ENCODE measurements around the gene CDK1.

GRCh38 chr10:60762554-60762953, 15.7 kb upstream of the CDK1 start:
- TF ChIP-seq POLR2AphosphoS5 (IDR thresholded peaks at IDR 0.05; ENCODE audit: low read depth, low read length), result no peak
- no peak for TF ChIP-seq POLR2A (IDR thresholded peaks at IDR 0.05; ENCODE audit: low read depth, low read length)
- TF ChIP-seq TAF1 (IDR thresholded peaks at IDR 0.05; ENCODE audit: low read depth, low read length), result no peak
- TF ChIP-seq POU2F2 (IDR thresholded peaks at IDR 0.05; ENCODE audit: low read depth, low read length), result no peak
- no peak for TF ChIP-seq SPI1 (IDR thresholded peaks at IDR 0.05; ENCODE audit: low read depth, low read length)
- no peak for TF ChIP-seq PAX5 (IDR thresholded peaks at IDR 0.05; ENCODE audit: insufficient read depth, low read length, severe bottlenecking)
